GM12864 (cell line): Measurements from ENCODE around the gene APBA1.

Source experiments
- DNase-seq: peaks from one replicate; pipeline ENCODE4 v3.0.0-alpha.2; 2011; ENCODE audit warnings: low read depth
- H3K4me3 ChIP-seq: 2 replicates; pipeline ENCODE4 v1.5.1; 2011; ENCODE audit warnings: mild to moderate bottlenecking, low read depth, low read length, control low read depth
- CTCF ChIP-seq: IDR thresholded peaks from 2 replicates; pipeline ENCODE4 v1.5.1; 2011; ENCODE audit warnings: low read depth, mild to moderate bottlenecking, moderate library complexity, low read length, control low read depth, inconsistent platforms; ENCODE audit errors: missing control alignments

The APBA1 gene

GRCh38 chr9:69465473-69465872, 206.7 kb downstream of the APBA1 start:
- no peak for TF ChIP-seq CTCF
- no peak overlapping the region for H3K4me3 ChIP-seq
- DNase-seq = no peak

- no peak overlapping the region for H3K4me3 ChIP-seq
- no peak for TF ChIP-seq CTCF
- no peak for DNase-seq
Measured at GRCh38 chr9:69463497-69464068, 208.6 kb downstream of the APBA1 start.

- no peak overlapping the region for H3K4me3 ChIP-seq
- TF ChIP-seq CTCF = no peak
- DNase-seq = no peak
Measured at GRCh38 chr9:69462394-69462793, 209.8 kb downstream of the APBA1 start.

GRCh38 chr9:69461103-69461887, 210.9 kb downstream of the APBA1 start:
- no peak for TF ChIP-seq CTCF
- no peak for DNase-seq

GRCh38 chr9:69460012-69460411, 212.2 kb downstream of the APBA1 start:
- no peak for DNase-seq
- TF ChIP-seq CTCF = no peak
- no peak overlapping the region for H3K4me3 ChIP-seq

More at GRCh38 chr9:69461103-69461887, 210.9 kb downstream of the APBA1 start:
- H3K4me3 ChIP-seq = no peak overlapping the region

GRCh38 chr9:69458176-69458575, 214.0 kb downstream of the APBA1 start:
- TF ChIP-seq CTCF = no peak
- no peak overlapping the region for H3K4me3 ChIP-seq
- DNase-seq = no peak

- DNase-seq = no peak
- no peak overlapping the region for H3K4me3 ChIP-seq
- no peak for TF ChIP-seq CTCF
Measured at GRCh38 chr9:69456201-69456600, 216.0 kb downstream of the APBA1 start.
